ENCODE data around the gene GALNS.

DNA sequence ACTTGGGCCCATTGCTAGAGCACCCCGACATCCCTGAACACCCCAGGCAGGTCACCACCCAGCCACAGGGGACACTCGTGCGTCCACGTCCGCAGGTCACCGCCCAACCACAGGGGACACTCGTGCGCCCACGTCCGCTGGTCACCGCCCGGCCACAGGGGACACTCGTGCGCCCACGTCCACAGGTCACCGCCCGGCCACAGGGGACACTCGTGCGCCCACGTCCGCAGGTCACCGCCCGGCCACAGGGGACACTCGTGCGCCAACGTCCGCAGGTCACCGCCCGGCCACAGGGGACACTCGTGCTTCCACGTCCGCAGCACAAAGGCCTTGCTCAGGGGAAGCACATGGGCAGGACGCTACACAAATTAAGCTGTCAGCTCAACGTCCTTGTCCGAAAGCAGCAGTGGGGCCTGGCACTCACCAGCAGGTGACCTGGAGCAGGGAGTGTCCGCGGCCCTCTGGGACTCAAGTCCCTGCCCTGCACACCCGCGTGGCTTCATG, 17.7 kb downstream of the GALNS start:
- TF ChIP-seq, protein P1, sequence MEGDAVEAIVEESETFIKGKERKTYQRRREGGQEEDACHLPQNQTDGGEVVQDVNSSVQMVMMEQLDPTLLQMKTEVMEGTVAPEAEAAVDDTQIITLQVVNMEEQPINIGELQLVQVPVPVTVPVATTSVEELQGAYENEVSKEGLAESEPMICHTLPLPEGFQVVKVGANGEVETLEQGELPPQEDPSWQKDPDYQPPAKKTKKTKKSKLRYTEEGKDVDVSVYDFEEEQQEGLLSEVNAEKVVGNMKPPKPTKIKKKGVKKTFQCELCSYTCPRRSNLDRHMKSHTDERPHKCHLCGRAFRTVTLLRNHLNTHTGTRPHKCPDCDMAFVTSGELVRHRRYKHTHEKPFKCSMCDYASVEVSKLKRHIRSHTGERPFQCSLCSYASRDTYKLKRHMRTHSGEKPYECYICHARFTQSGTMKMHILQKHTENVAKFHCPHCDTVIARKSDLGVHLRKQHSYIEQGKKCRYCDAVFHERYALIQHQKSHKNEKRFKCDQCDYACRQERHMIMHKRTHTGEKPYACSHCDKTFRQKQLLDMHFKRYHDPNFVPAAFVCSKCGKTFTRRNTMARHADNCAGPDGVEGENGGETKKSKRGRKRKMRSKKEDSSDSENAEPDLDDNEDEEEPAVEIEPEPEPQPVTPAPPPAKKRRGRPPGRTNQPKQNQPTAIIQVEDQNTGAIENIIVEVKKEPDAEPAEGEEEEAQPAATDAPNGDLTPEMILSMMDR (IDR thresholded peaks at IDR 0.05): no peak
- no peak for TF ChIP-seq EZH2 (IDR thresholded peaks at IDR 0.05; ENCODE audit: borderline replicate concordance, insufficient read depth, low read depth, low read length, poor library complexity, severe bottlenecking)

Measured in B cell (primary cell).